ENCODE measurements around the gene FHIT.

Gene FHIT

DNA sequence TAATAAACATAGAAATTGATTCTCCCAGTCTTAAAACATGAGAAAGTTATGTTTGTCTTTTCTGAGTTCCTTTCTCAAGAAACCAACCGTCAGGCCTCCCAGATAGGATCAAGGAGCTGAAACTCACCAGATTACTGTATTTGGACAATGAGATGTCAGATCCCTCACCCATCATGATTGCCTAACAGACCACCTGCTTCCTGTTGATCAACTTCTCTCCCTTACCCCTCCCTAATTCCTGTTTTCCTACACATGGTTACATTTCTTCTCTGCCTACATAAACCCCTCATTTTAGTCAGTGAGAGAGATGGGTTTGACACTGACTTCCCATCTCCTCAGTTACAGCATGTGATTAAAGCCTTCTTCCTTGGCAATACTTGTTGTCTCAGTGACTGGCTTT is 917.5 kb downstream of the FHIT start:
- no peak for TF ChIP-seq EZH2phosphoT487 (conservative IDR thresholded peaks at IDR 0.05; ENCODE audit: low read length)
- TF ChIP-seq, protein P1, sequence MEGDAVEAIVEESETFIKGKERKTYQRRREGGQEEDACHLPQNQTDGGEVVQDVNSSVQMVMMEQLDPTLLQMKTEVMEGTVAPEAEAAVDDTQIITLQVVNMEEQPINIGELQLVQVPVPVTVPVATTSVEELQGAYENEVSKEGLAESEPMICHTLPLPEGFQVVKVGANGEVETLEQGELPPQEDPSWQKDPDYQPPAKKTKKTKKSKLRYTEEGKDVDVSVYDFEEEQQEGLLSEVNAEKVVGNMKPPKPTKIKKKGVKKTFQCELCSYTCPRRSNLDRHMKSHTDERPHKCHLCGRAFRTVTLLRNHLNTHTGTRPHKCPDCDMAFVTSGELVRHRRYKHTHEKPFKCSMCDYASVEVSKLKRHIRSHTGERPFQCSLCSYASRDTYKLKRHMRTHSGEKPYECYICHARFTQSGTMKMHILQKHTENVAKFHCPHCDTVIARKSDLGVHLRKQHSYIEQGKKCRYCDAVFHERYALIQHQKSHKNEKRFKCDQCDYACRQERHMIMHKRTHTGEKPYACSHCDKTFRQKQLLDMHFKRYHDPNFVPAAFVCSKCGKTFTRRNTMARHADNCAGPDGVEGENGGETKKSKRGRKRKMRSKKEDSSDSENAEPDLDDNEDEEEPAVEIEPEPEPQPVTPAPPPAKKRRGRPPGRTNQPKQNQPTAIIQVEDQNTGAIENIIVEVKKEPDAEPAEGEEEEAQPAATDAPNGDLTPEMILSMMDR (IDR thresholded peaks at IDR 0.05; ENCODE audit: insufficient read depth, low read length, poor library complexity, severe bottlenecking) = no peak
- no peak overlapping the region for H3K4me3 ChIP-seq (ENCODE audit: insufficient read depth, low read length, poor library complexity, severe bottlenecking)
- H3K9ac ChIP-seq (ENCODE audit: low read length) = no peak overlapping the region
- no peaks in the 10 kb centered on the region for H3K27me3 ChIP-seq (ENCODE audit: low read length)
- H3K9me3 ChIP-seq (ENCODE audit: insufficient read depth, low read length) = no peaks in the 10 kb centered on the region
- H3K4me2 ChIP-seq (ENCODE audit: low read depth, low read length, poor library complexity, severe bottlenecking) = no peak overlapping the region
- H3K27ac ChIP-seq (ENCODE audit: low read depth, low read length) = no peak overlapping the region
- no peaks in the 10 kb centered on the region for H3K79me2 ChIP-seq (ENCODE audit: insufficient read depth, low read length)
- H3K9me2 ChIP-seq (replicated peaks; ENCODE audit: insufficient read depth, low read length) = no peaks in the 10 kb centered on the region
- H4K20me1 ChIP-seq (ENCODE audit: low read depth, low read length) = no peaks in the 10 kb centered on the region
- no peak overlapping the region for H2AFZ ChIP-seq (ENCODE audit: low read depth, low read length, severe bottlenecking)
- H3F3A ChIP-seq (ENCODE audit: insufficient read depth) = no peaks in the 10 kb centered on the region
- H3K36me3 ChIP-seq (ENCODE audit: low read length) = no peaks in the 10 kb centered on the region

DNA sequence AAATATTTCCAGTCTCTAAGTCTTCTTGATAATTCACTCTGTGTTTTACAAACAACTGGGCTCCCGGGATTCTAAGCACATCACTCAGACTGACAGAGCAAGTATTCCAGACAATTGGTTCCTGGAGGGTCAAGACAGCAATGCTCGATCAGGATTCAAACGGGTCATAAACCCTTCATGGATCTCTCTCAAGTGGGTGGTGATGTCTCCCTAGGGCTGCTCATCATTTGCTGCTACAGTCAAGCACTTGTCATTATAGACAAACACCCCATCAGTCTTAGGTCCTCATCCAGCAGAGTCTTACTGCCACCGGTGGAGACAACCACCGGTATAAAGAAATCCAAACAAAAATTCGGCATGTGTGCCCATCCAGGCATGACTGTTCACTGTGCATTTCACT is 921.1 kb downstream of the FHIT start:
- Histone ChIP-seq H3K4me2 (ENCODE audit: low read depth, low read length, poor library complexity, severe bottlenecking) (no peak overlapping the region), H3K9ac (ENCODE audit: low read length) (no peak overlapping the region), H3K9me2 (replicated peaks; ENCODE audit: insufficient read depth, low read length) (no peaks in the 10 kb centered on the region), H3K27ac (ENCODE audit: low read depth, low read length) (no peak overlapping the region), H3K27me3 (ENCODE audit: low read length) (no peaks in the 10 kb centered on the region), H3F3A (ENCODE audit: insufficient read depth) (no peaks in the 10 kb centered on the region), H3K4me3 (ENCODE audit: insufficient read depth, low read length, poor library complexity, severe bottlenecking) (no peak overlapping the region), H3K79me2 (ENCODE audit: insufficient read depth, low read length) (no peaks in the 10 kb centered on the region), H3K36me3 (ENCODE audit: low read length) (no peaks in the 10 kb centered on the region), H4K20me1 (ENCODE audit: low read depth, low read length) (no peaks in the 10 kb centered on the region), H3K9me3 (ENCODE audit: insufficient read depth, low read length) (no peaks in the 10 kb centered on the region), H2AFZ (ENCODE audit: low read depth, low read length, severe bottlenecking) (no peak overlapping the region)
- TF ChIP-seq EZH2phosphoT487 (conservative IDR thresholded peaks at IDR 0.05; ENCODE audit: low read length) = no peak
- TF ChIP-seq, protein P1 (IDR thresholded peaks at IDR 0.05; ENCODE audit: insufficient read depth, low read length, poor library complexity, severe bottlenecking) = no peak

DNA sequence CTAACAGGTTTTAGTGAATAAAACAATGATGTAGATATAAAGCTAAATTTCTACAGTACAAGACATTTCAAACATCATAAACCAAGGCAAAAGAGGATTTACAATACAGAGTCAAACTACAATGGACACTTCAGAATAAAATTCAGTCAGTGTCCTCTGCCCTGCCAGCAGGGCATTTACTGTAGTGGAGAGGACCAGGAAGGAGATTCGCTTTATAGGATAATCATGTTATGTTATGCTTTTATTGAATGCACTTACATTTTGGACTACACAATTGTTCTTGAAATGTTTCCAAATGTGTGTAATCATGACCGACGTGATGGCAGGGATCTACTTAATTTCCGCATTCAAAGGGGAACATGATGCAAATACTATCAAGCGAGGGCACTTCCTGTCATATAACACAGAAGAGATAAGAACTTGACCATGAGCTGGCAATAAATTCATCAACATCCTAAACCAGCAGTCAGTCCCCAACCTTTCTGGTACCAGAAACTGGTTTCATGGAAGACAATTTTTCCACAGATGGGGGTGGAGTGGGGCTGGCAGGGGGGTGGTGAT is 925.6 kb downstream of the FHIT start:
- Histone ChIP-seq H3K4me2 (ENCODE audit: low read depth, low read length, poor library complexity, severe bottlenecking) (no peak overlapping the region), H3K27me3 (ENCODE audit: low read length) (no peaks in the 10 kb centered on the region), H3K4me3 (ENCODE audit: insufficient read depth, low read length, poor library complexity, severe bottlenecking) (no peak overlapping the region), H3F3A (ENCODE audit: insufficient read depth) (no peaks in the 10 kb centered on the region), H3K27ac (ENCODE audit: low read depth, low read length) (no peak overlapping the region), H3K9me3 (ENCODE audit: insufficient read depth, low read length) (no peaks in the 10 kb centered on the region), H3K79me2 (ENCODE audit: insufficient read depth, low read length) (no peaks in the 10 kb centered on the region), H4K20me1 (ENCODE audit: low read depth, low read length) (no peaks in the 10 kb centered on the region), H3K9me2 (replicated peaks; ENCODE audit: insufficient read depth, low read length) (no peaks in the 10 kb centered on the region), H3K9ac (ENCODE audit: low read length) (no peak overlapping the region), H3K36me3 (ENCODE audit: low read length) (no peaks in the 10 kb centered on the region), H2AFZ (ENCODE audit: low read depth, low read length, severe bottlenecking) (no peak overlapping the region)
- TF ChIP-seq, protein P1 (IDR thresholded peaks at IDR 0.05; ENCODE audit: insufficient read depth, low read length, poor library complexity, severe bottlenecking) = no peak
- no peak for TF ChIP-seq EZH2phosphoT487 (conservative IDR thresholded peaks at IDR 0.05; ENCODE audit: low read length)
